ENCODE data around the gene SLC30A5.
"Not testable (repeated sequence)": the region's sequence is repeated elsewhere in the genome, so short reads cannot be mapped to it uniquely, and the experiment has no call there.

SLC30A5 gene

DNA sequence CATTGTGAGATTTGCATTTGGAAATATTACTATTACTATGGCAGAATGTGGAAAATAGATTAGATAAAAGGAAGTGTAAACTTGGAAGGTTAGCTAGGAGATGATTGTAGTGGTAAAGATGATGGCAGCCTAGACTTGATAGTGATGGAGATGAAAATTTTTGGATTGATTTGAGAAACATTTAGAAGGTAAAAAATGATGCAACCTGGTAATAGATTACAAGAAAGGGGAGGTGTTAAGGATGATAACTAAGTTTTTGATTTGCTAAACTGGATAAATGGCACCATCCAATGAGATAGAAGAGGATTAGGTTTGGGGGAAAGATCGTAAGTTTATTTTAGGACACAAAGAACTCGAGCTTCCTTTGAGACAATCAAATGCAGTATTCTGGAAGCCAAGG lies 8.9 kb upstream of the SLC30A5 start:
- Histone ChIP-seq H3K4me1 (ENCODE audit: insufficient read depth, low read length) (no peaks in the 10 kb centered on the region), H3K9me3 (ENCODE audit: control insufficient read depth, insufficient read depth, low read length) (no peaks in the 10 kb centered on the region), H3K36me3 (ENCODE audit: insufficient read depth, low read length) (no peaks in the 10 kb centered on the region), H3K9ac (ENCODE audit: low read depth, low read length) (no peak overlapping the region)

DNA sequence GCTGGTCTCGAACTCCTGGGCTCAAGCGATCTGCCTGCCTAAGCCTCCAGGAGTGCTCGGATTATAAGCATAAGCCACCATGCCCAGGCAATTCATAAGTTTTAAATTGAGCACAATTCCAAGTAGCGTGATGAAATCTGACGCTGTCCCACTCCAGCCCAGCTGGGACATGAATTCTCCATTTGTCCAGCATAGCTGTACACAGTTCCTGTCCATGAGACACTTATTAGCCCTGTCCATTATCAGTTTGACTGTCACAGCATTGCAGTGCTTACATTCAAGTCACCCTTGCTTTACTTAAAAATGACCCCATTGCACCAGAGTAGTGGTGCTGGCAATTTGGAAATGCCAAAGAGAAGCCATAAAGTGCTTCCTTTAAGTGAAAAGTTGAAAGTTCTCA lies 7.6 kb upstream of the SLC30A5 start:
- H3K9ac ChIP-seq (ENCODE audit: low read depth, low read length), result no peak overlapping the region
- no peaks in the 10 kb centered on the region for H3K36me3 ChIP-seq (ENCODE audit: insufficient read depth, low read length)
- H3K4me1 ChIP-seq (ENCODE audit: insufficient read depth, low read length), result no peaks in the 10 kb centered on the region
- no peaks in the 10 kb centered on the region for H3K9me3 ChIP-seq (ENCODE audit: control insufficient read depth, insufficient read depth, low read length)

DNA sequence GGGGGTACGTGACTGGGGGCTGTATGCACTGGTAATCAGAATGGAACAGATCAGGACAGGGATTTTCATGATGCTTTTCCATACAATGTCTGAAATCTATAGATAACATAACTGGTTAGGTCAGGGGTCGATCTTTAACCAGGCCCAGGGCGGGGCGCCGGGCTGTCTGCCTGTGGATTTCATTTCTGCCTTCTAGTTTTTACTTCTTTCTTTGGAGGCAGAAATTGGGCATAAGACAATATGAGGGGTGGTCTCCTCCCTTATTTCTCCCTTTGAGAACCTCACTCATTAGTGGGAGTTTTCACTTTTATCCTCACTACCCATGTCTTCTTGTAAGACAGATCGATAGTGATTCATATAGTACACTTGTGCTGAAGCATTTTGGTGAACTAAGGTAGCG lies 5.8 kb upstream of the SLC30A5 start:
- H3K4me1 ChIP-seq (ENCODE audit: insufficient read depth, low read length); H3K9ac ChIP-seq (ENCODE audit: low read depth, low read length); H3K9me3 ChIP-seq (ENCODE audit: control insufficient read depth, insufficient read depth, low read length); H3K36me3 ChIP-seq (ENCODE audit: insufficient read depth, low read length): not testable (repeated sequence)

DNA sequence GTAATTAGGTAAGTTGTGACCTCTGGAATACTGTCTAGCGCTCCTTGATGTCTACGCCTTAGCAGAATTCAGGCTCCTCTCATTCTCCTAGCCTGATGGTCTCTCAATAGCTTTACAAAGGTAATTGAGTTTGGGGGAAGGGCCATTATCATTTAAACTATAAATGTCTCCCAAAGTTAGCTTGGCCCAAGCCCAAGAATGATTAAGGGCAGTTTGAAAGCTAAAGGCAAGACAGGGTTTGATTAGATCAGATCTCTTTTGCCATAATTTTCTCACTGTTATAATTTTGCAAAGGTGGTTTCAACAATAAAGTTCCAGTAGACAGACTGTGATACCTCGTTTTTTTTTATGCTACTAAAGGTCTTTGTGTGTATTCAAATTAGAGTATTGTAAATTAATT lies 3.7 kb upstream of the SLC30A5 start:
- Histone ChIP-seq H3K9me3 (ENCODE audit: control insufficient read depth, insufficient read depth, low read length) (no peaks in the 10 kb centered on the region), H3K36me3 (ENCODE audit: insufficient read depth, low read length) (no peaks in the 10 kb centered on the region), H3K9ac (ENCODE audit: low read depth, low read length) (no peak overlapping the region), H3K4me1 (ENCODE audit: insufficient read depth, low read length) (no peaks in the 10 kb centered on the region)

DNA sequence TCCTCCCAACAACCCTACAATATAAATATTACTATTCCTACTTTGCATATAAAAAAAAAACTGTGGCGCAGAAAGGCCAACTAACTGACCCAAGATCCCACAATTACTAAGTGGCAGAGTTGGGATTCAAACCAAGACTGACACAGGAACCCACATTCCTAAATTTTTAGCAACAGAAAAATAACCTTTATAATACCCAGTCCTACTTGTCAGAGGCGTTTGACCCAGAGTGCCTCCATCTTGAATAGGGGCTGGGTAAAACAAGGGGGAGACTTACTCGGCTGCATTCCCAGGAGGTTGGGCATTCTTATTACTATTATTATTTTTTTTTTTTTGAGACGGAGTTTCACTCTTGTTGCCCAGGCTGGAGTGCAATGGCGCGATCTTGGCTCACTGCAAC lies 2.0 kb upstream of the SLC30A5 start:
- H3K9ac ChIP-seq (ENCODE audit: low read depth, low read length), result no peak overlapping the region
- no peaks in the 10 kb centered on the region for H3K9me3 ChIP-seq (ENCODE audit: control insufficient read depth, insufficient read depth, low read length)
- no peaks in the 10 kb centered on the region; the same call in 1 of the 2 replicates for H3K36me3 ChIP-seq (ENCODE audit: insufficient read depth, low read length)
- no peaks in the 10 kb centered on the region for H3K4me1 ChIP-seq (ENCODE audit: insufficient read depth, low read length)

DNA sequence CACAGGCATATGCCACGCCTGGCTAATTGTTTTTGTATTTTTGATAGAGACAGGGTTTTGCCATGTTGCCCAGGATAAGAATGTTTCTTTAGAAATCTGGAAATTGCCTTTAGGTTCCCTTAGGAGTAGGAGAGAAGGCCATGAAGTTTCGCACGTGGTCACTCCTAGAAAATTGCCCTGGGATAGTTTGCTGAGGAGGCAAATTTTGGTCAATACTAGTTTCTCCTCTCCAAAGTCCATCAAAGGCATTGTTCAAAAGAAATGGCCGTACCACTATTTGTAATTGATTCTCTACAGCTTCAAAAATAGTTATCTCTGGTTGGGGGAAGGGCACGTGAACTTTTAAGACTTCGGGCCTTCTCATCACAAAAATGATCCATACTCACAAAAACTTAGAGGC lies 845 bp upstream of the SLC30A5 start:
- H3K4me1 ChIP-seq (ENCODE audit: insufficient read depth, low read length), result no peaks in the 10 kb centered on the region
- no peaks in the 10 kb centered on the region for H3K9me3 ChIP-seq (ENCODE audit: control insufficient read depth, insufficient read depth, low read length)
- H3K9ac ChIP-seq (ENCODE audit: low read depth, low read length), result no peak overlapping the region
- H3K36me3 ChIP-seq (ENCODE audit: insufficient read depth, low read length), result no peaks in the 10 kb centered on the region; the same call in 1 of the 2 replicates

DNA sequence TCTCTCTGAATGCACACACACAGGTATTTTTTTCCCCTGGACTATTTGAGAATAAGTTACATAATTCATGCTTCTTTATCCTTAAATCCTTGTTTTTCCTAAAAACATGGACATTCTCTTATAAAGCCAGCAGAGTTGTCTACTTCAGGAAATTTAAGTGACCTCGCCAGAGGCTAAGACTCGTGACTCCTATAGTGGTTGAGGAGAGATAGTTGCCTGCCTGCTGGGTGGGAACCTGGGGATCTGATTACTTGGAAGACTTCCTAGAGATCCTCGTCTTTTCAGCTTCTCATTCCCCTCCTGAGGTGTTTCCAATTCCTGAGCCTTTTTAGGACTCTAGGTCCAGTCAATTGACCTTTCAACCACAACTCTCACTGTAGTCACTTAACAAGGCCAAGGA lies 5.5 kb downstream of the SLC30A5 start:
- Histone ChIP-seq H3K9me3 (ENCODE audit: control insufficient read depth, insufficient read depth, low read length) (no peaks in the 10 kb centered on the region), H3K36me3 (ENCODE audit: insufficient read depth, low read length) (peaks cover 2% of the 10 kb centered on the region; the same call in 1 of the 2 replicates), H3K9ac (ENCODE audit: low read depth, low read length) (no peak overlapping the region), H3K4me1 (ENCODE audit: insufficient read depth, low read length) (no peaks in the 10 kb centered on the region)

DNA sequence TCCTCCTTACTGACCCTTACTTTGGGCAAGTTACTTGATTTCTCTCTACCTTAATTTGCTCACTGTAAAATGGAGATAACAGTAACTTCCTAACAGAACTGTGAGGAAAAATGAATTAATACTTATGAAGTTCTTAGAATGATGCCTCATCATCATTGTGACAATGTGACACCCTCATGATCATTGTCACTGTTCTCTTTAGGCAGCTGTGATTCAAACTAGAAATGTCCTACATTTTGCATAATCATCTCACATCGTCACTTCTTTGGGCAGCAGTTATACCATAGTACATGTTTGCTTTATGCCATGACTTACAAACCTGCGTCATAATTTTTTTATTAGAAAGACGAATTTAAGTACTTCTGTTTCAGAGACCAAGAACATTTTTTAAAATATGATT lies 9.7 kb downstream of the SLC30A5 start:
- H3K36me3 ChIP-seq (ENCODE audit: insufficient read depth, low read length), result peaks cover 2% of the 10 kb centered on the region; the same call in 1 of the 2 replicates
- no peak overlapping the region for H3K9ac ChIP-seq (ENCODE audit: low read depth, low read length)
- no peaks in the 10 kb centered on the region for H3K9me3 ChIP-seq (ENCODE audit: control insufficient read depth, insufficient read depth, low read length)
- H3K4me1 ChIP-seq (ENCODE audit: insufficient read depth, low read length), result no peaks in the 10 kb centered on the region

DNA sequence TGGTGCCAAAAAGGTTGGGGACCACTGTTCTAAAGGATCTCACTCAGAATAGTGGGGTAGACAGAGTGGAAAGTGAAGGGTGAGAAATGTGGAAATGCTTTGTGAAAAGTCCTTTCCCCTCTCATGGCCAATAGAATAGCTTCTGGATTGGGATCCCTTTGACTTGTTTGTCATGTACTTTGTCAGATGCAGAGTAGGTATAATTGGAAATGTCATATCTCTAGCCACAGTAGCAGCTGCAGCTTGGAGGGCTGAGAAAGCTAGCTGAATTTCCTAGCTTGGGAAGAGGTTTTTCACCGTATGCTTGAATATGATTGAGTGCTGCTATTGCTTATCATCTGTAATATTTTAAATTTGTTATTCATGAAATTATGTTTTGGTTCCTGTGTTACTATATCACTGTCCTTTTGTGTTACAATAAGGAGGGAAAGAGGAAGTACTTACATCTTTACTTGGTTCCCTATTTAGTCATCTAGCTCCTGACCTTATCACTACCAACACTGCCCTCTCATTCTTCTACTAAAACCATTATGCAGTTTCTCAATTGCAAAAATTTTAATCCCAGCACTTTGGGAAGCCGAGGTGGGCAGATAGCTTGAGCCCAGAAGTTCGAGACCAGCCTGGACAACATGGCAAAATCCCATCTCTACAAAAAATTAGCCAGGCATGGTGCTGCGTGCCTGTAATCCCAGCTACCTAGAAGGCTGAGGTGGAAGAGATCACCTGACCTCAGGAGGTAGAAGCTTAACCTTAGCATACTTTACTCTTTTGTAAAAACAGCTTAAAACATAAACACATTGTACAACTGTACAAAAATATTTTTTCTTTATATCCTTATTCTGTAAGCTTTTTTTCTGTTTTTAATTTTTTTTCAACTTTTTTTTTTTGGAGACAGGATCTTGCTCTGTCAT lies 12.4 kb downstream of the SLC30A5 start:
- Histone ChIP-seq H3K4me1 (ENCODE audit: insufficient read depth, low read length) (no peaks in the 10 kb centered on the region), H3K9me3 (ENCODE audit: control insufficient read depth, insufficient read depth, low read length) (no peaks in the 10 kb centered on the region), H3K36me3 (ENCODE audit: insufficient read depth, low read length) (peaks cover 2% of the 10 kb centered on the region; the same call in 1 of the 2 replicates), H3K9ac (ENCODE audit: low read depth, low read length) (no peak overlapping the region)

DNA sequence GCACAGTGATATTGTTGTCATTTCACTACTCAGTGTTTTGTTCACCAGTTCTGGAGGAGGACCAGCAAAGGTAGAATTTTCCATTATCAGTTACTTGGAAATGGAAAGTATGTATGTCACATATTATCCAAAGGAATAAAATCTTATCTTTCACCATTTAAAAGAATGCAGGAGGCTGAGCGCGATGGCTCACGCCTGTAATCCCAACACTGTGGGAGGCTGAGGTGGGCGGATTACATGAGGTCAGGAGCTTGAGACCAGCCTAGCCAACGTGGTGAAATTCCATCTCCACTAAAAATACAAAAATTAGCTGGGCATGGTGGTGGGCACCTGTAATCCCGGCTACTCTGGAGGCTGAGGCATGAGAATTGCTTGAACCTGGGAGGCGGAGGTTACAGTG lies 14.6 kb downstream of the SLC30A5 start:
- not testable (repeated sequence) for H3K36me3 ChIP-seq (ENCODE audit: insufficient read depth, low read length); H3K4me1 ChIP-seq (ENCODE audit: insufficient read depth, low read length); H3K9me3 ChIP-seq (ENCODE audit: control insufficient read depth, insufficient read depth, low read length); H3K9ac ChIP-seq (ENCODE audit: low read depth, low read length)

DNA sequence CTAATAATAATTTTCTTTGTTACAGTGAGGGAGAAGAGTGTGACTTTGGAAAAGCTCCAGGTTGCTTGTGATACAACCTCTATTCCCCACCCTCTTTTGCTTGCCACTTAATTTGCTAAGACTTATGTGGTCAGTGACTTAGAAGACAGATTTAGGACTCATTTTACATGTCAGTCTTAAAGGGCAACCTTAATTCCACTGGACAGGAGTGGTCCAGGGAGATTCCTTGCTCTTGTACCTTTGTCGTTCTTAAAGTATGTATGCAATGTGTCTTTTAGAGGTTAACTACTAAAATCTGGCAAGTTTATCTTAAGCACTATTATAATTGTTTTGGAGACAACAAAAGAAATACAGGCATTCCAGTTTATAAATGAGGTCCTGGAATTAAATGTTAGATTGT lies 20.0 kb downstream of the SLC30A5 start:
- Histone ChIP-seq H3K9ac (ENCODE audit: low read depth, low read length) (no peak overlapping the region), H3K9me3 (ENCODE audit: control insufficient read depth, insufficient read depth, low read length) (no peaks in the 10 kb centered on the region), H3K36me3 (ENCODE audit: insufficient read depth, low read length) (peaks cover 8% of the 10 kb centered on the region), H3K4me1 (ENCODE audit: insufficient read depth, low read length) (no peaks in the 10 kb centered on the region)

DNA sequence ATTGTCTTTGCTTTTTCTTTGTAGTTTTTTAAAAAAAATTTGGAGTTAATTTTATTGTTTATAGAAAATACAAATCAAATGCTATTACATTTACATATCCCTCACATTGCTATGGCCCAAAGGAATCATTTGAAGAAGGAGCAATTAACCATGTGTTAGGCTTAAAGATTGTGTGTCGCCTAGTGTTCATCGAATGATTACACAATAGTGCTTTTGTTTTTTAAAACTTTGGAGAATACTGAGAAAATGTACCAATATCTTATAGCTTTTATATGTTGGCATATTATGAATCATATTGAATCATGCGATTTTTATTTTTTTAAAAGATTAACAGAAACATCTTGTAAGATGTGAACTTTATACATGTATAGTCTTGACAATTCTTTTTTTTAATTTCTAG lies 21.7 kb downstream of the SLC30A5 start:
- no peaks in the 10 kb centered on the region for H3K9me3 ChIP-seq (ENCODE audit: control insufficient read depth, insufficient read depth, low read length)
- H3K4me1 ChIP-seq (ENCODE audit: insufficient read depth, low read length), result no peaks in the 10 kb centered on the region
- no peak overlapping the region for H3K9ac ChIP-seq (ENCODE audit: low read depth, low read length)
- H3K36me3 ChIP-seq (ENCODE audit: insufficient read depth, low read length), result peaks cover 11% of the 10 kb centered on the region

DNA sequence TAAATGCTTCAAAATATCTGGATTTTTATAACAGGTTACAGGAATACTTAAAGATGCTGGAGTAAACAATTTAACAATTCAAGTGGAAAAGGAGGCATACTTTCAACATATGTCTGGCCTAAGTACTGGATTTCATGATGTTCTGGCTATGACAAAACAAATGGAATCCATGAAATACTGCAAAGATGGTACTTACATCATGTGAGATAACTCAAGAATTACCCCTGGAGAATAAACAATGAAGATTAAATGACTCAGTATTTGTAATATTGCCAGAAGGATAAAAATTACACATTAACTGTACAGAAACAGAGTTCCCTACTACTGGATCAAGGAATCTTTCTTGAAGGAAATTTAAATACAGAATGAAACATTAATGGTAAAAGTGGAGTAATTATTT lies 35.6 kb downstream of the SLC30A5 start:
- 0 out of 2 replicates have a peak, but pooled peaks cover 6% of the 10 kb centered on the region for H3K36me3 ChIP-seq (ENCODE audit: insufficient read depth, low read length)
- no peaks in the 10 kb centered on the region for H3K4me1 ChIP-seq (ENCODE audit: insufficient read depth, low read length)

DNA sequence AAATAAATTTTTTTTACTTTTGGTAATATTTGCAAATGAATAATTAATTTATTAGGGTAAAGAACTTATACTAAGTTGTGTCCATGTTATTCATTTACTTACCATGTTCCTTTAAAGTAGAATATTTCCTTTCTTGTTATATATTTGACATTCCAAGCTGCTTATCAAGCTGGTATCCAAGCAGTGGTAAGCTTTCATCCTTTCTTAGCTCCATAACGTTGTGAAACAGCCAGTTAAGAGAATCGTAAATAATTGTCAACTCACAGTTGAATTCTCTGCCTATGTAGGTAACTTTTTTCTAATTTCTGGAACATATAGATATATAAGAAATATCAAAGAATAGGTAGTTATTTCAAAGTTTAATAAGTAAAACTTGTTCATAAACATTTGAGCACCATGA lies 36.4 kb downstream of the SLC30A5 start:
- Histone ChIP-seq H3K9ac (ENCODE audit: low read depth, low read length) (no peak overlapping the region), H3K36me3 (ENCODE audit: insufficient read depth, low read length) (0 out of 2 replicates have a peak, but pooled peaks cover 6% of the 10 kb centered on the region), H3K9me3 (ENCODE audit: control insufficient read depth, insufficient read depth, low read length) (no peaks in the 10 kb centered on the region), H3K4me1 (ENCODE audit: insufficient read depth, low read length) (no peaks in the 10 kb centered on the region)

More for the DNA sequence above, 35.6 kb downstream of the SLC30A5 start:
- Histone ChIP-seq H3K9me3 (ENCODE audit: control insufficient read depth, insufficient read depth, low read length) (no peaks in the 10 kb centered on the region), H3K9ac (ENCODE audit: low read depth, low read length) (no peak overlapping the region)

DNA sequence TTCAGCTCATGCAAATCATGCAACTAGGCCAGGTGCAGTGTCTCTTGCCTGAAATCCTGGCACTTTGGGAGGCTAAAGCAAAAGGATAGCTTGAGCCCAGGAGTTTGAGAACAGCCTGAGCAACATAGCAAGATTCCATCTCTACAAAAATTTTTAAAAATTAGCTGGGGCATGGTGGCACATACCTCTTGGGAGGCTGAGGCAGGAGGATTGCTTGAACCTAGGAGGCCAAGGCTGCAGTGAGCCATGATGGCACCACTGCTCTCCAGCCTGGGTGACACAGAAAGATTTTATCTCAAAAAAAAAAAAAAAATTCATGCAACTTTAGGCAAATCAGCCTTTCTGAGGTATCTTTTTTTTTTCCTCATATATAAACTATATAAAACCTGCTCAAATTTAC lies 37.5 kb downstream of the SLC30A5 start:
- Histone ChIP-seq H3K9ac (ENCODE audit: low read depth, low read length) (no peak overlapping the region), H3K9me3 (ENCODE audit: control insufficient read depth, insufficient read depth, low read length) (no peaks in the 10 kb centered on the region), H3K36me3 (ENCODE audit: insufficient read depth, low read length) (peaks cover 6% of the 10 kb centered on the region; the same call in 1 of the 2 replicates), H3K4me1 (ENCODE audit: insufficient read depth, low read length) (peaks cover 9% of the 10 kb centered on the region; the same call in 1 of the 2 replicates)

Measured in ES-I3 (cell line).